MCF 10A (cell line): Measurements from ENCODE around the gene CNNM3. TPM values are rescaled to one million over a fixed set of nuclear protein-coding genes. Genes with fewer than 3 reads are reported as not detected.

Experiments
- BruUV-seq: library from RNA; stranded (reverse); fragments of 400-500 nt; replicated peaks from 2 replicates; lab custom pipeline; 2021; lab: Mats Ljungman, UMichigan
- CTCF ChIA-PET: fragments of 300-600 bp; sonication (Branson Sonifier 250); formaldehyde crosslinking; extraction: SDS; loops from one replicate; lab custom pipeline; 2021; ENCODE audit warnings: antibody characterized with exemption, inconsistent platforms; lab: Yijun Ruan, JAX
- POLR2A ChIA-PET: fragments of 300-600, 350-650 bp; sonication (Branson Sonifier 250); formaldehyde crosslinking; extraction: SDS; loops from one replicate; lab custom pipeline; 2020; ENCODE audit warnings: antibody characterized with exemption, inconsistent platforms; lab: Yijun Ruan, JAX
- DNase-seq: peaks from one replicate; pipeline ENCODE4 v3.0.0-alpha.2; 2018; ENCODE audit not compliant: unreplicated experiment
- H3K27ac Mint-ChIP-seq: one replicate; pipeline ENCODE4 v1.8.0; 2022; ENCODE audit warnings: mild to moderate bottlenecking, low read depth, mixed read lengths; ENCODE audit not compliant: unreplicated experiment
- H3K27me3 Mint-ChIP-seq: one replicate; pipeline ENCODE4 v1.8.0; 2022; ENCODE audit warnings: mixed read lengths; ENCODE audit not compliant: insufficient read depth, unreplicated experiment
- H3K36me3 Mint-ChIP-seq: one replicate; pipeline ENCODE4 v1.8.0; 2022; ENCODE audit warnings: mild to moderate bottlenecking, moderate library complexity, mixed read lengths; ENCODE audit not compliant: insufficient read depth, unreplicated experiment
- H3K4me1 Mint-ChIP-seq: one replicate; pipeline ENCODE4 v1.8.0; 2022; ENCODE audit warnings: mixed read lengths; ENCODE audit not compliant: insufficient read depth, unreplicated experiment
- H3K4me3 Mint-ChIP-seq: one replicate; pipeline ENCODE4 v1.8.0; 2022; ENCODE audit warnings: mild to moderate bottlenecking, moderate library complexity, mixed read lengths; ENCODE audit not compliant: unreplicated experiment
- H3K9me3 Mint-ChIP-seq: one replicate; pipeline ENCODE4 v1.8.0; 2022; ENCODE audit warnings: mixed read lengths; ENCODE audit not compliant: unreplicated experiment
- intact Hi-C: fragments of 100-400 bp; cut with micrococcal nuclease; formaldehyde crosslinking; loops from 2 replicates; pipeline ENCODE4 v1.14.1; 2022
- total RNA-seq: library from RNA; stranded (reverse); gene quantifications from 2 replicates; pipeline ENCODE4 v1.2.3, GENCODE V29; 2022
- TF ChIP-seq, protein P1 (sequence below): fragments of 200-600 bp; IDR thresholded peaks from one replicate; pipeline ENCODE4 v1.8.0; 2022; ENCODE audit warnings: antibody characterized with exemption, mild to moderate bottlenecking; ENCODE audit not compliant: unreplicated experiment

Gene CNNM3
- total RNA-seq, 1 experiment from 2014 or later, result 9.1 TPM

DNA sequence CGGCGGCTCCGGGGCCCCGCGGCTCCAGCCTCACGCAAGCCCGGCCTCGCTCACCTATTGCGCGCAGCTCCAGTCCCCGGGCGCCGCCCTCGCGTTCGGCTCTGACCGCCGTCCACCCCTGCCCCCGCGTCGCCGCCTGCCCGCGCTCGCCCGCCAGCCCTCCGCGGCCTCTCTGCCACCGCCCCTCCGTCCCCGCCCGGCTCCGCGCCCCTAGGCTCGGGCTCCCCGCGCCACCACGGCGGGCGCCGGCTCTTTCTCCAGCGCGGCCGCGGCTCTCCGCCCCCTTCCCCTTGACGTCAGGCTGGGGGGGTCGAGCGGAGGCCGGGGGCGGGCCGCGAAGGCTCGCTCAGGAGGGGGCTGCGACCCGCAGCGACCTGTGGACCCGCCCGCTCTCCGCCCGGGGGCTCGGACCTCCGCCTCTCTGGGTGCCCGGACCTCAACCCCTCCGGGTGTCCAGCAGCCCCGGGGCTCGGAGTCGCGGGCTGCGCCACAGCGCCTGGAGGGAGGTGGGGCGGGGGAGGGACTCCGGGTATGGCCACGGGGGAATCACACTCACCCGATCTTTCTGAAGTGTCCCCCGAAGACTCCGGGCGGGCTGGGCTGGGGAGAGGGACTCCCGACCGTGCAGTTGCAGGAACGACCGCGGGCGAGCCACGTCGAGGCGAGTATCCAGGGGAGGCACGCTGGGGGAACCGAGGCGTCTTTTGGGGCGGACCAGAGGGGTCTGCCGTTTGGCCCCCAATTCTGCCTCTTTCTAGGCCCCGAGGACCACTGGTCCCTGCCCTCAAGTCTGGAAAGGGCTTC lies 54.0 kb downstream of the CNNM3 start, which contains the start of gene SEMA4C:
SEMA4C (minus strand) TSS at position 259 of the 804 bp plus-strand sequence. CDS start 2,194 bp downstream, outside the sequence.
- POLR2A ChIA-PET, result interaction anchor here (0.9 to 4.6 kb wide), 7 partner anchors 12 to 110 kb away, joined by 3 to 53 read pairs (median 7); partner anchors contain the start of genes ANKRD39 and CNNM4
- DNase-seq, result peak; percentile 38
- Mint-ChIP-seq H3K27me3 (no peaks in the 10 kb centered on the region), H3K36me3 (no peaks in the 10 kb centered on the region), H3K9me3 (no peaks in the 10 kb centered on the region), H3K27ac (no peak within 1 kb of the TSS), H3K4me1 (peaks cover 5% of the 10 kb centered on the region), H3K4me3 (peak within 1 kb of the TSS; percentile 78)
- TF ChIP-seq, protein P1, sequence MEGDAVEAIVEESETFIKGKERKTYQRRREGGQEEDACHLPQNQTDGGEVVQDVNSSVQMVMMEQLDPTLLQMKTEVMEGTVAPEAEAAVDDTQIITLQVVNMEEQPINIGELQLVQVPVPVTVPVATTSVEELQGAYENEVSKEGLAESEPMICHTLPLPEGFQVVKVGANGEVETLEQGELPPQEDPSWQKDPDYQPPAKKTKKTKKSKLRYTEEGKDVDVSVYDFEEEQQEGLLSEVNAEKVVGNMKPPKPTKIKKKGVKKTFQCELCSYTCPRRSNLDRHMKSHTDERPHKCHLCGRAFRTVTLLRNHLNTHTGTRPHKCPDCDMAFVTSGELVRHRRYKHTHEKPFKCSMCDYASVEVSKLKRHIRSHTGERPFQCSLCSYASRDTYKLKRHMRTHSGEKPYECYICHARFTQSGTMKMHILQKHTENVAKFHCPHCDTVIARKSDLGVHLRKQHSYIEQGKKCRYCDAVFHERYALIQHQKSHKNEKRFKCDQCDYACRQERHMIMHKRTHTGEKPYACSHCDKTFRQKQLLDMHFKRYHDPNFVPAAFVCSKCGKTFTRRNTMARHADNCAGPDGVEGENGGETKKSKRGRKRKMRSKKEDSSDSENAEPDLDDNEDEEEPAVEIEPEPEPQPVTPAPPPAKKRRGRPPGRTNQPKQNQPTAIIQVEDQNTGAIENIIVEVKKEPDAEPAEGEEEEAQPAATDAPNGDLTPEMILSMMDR, result no peak
- CTCF ChIA-PET, result interaction anchor here (0.6 to 5.8 kb wide), 5 partner anchors 12 to 242 kb away, joined by 3 to 30 read pairs (median 4); partner anchors contain the start of genes ANKRD36 and ANKRD39
- intact Hi-C loops, result loop anchor here (2.0 kb wide), 1 partner anchor 47 kb away; no protein-coding TSS in a partner anchor
- BruUV-seq, result no TSS peak

DNA sequence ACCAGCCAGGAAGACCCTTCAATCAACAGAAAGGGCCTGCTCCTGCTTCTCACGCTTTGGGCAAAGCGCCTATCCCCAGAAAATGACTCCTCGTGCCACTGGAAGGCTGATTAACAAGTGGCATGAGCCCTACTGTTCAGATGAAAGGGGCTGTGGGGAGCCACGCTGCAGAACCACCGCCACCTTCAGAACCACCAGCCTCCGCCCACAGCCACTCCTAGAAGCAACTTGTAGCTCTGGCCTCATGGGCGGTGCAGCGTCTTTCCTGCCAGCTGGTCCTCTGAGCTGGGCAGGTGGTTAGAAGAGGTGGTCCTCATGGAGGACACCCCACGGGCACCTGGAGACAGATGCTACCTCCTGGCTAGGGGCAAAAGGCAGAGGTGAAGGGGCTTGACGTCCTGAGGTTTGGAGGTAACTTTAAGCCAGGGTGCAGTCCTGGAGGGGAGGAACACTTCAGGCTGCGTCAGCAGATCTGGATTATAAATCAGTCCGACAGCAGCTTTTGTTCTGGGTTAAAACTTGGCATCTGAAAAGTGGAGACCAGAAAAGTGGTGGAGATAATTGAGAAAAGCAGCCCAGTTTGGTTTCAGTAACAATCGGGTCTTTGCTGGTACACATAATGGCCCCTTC lies 54.7 kb downstream of the CNNM3 start:
- TF ChIP-seq, protein P1, result no peak
- intact Hi-C loops, result no loop called here
- peak overlapping the region; percentile 78 for H3K4me3 Mint-ChIP-seq
- POLR2A ChIA-PET, result interaction anchor here (0.6 to 2.3 kb wide), 3 partner anchors 13 to 1508 kb away, joined by 3 to 14 read pairs (median 7); partner anchors contain the start of gene ANKRD39
- no TSS peak for BruUV-seq
- DNase-seq, result no peak
- peaks cover 5% of the 10 kb centered on the region for H3K4me1 Mint-ChIP-seq
- H3K36me3 Mint-ChIP-seq, result no peaks in the 10 kb centered on the region
- H3K9me3 Mint-ChIP-seq, result no peaks in the 10 kb centered on the region
- no peak overlapping the region for H3K27ac Mint-ChIP-seq
- CTCF ChIA-PET, result interaction anchor here (0.9 to 5.8 kb wide), 4 partner anchors 13 to 241 kb away, joined by 3 to 30 read pairs (median 8); partner anchors contain the start of genes ANKRD36 and ANKRD39
- H3K27me3 Mint-ChIP-seq, result no peaks in the 10 kb centered on the region

DNA sequence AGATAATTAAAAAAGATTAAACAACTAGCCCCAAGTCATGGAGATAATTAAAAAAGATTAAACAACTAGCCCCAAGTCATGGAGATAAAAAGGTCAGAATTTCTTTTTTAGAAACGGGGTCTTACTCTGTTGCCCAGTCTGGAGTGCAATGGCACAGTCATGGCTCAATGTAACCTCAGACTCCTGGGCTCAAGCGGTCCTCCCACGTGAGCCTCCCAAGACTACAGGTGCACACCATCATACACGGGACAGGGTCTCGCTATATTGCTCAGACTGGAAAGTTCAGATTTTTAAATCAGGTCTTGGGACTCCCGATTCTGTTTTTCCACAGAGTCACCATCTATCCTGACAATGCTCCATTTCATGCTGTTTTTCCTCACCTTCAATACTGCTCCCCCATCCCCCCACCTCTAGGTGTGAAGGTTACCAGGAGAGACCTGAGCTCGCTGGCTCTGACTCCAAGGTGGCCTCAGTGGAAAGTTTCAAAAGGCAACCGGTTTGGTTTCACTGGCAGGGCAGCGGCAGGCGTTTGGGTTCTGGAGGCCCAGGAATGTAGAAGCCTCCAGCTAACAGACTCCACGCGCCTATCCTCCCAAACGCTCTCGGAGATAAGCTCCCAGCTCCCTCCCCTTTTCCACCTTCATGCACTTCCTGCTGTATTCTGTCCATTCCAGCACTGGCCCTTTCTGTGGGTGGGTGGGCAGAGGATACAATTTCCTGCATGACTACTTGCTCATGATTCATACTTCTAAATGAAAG lies 56.7 kb downstream of the CNNM3 start:
- TF ChIP-seq, protein P1, result no peak
- H3K4me3 Mint-ChIP-seq, result no peak overlapping the region
- POLR2A ChIA-PET, result interaction anchor here (1.3 to 2.3 kb wide), 2 partner anchors 12 to 56 kb away, joined by 3 to 7 read pairs; partner anchors contain the start of gene CNNM3
- no peak overlapping the region for H3K27ac Mint-ChIP-seq
- H3K36me3 Mint-ChIP-seq, result no peaks in the 10 kb centered on the region
- no TSS peak for BruUV-seq
- no peak for DNase-seq
- intact Hi-C loops, result no loop called here
- no peaks in the 10 kb centered on the region for H3K27me3 Mint-ChIP-seq
- CTCF ChIA-PET, result interaction anchor here (0.8 to 2.3 kb wide), 3 partner anchors 15 to 57 kb away, joined by 3 to 10 read pairs (median 5); partner anchors contain the start of gene ANKRD39
- H3K9me3 Mint-ChIP-seq, result no peaks in the 10 kb centered on the region
- peaks cover 1% of the 10 kb centered on the region for H3K4me1 Mint-ChIP-seq
